DMS53 (cell line): ENCODE measurements around the gene PSD.
A peak's percentile ranks its signal among the peaks of the same experiment; 100 is the strongest.

Source experiments
- DNase-seq: peaks from one replicate; lab custom pipeline; 2025; lab: John Stamatoyannopoulos, UW

Gene PSD

DNA sequence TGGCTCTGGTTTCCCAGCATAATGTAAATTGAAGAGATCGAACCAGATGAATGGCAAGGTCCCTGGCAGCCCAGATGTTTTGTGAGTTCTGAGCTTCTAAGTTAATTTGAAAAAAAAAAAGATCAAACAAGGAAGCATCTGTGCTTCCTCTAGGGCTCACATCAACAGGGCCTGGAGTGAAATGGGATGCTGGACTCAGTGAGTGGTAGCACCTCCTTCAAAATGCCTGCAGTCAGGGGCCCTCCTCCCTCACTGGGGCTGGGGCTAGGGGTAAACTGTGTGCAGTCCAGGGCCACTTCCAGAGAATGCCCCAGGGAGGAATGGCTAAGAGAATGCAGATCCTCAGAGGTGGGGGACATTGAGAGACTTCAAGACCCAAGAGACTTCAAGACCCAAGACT lies 19.8 kb upstream of the PSD start:
- DNase-seq: no peak

DNA sequence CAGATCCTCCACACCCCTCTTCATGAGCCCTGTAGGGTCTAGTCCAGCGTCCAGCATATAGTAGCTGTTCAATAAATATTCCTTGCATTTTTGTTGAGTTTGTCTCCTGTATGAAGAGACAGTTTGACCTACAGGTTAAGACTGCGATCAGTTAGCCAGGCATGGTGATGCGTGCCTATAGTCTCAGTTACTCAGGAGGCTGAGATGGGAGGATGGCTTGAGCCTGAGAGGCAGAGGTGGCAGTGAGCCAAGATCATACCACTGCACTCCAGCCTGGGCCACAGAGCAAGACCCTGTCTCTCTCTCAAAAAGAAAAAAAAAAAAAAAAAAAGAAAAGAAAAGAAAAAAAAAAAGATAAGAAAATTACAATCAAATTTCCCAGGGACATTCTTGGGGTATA lies 18.9 kb upstream of the PSD start:
- no peak for DNase-seq

DNA sequence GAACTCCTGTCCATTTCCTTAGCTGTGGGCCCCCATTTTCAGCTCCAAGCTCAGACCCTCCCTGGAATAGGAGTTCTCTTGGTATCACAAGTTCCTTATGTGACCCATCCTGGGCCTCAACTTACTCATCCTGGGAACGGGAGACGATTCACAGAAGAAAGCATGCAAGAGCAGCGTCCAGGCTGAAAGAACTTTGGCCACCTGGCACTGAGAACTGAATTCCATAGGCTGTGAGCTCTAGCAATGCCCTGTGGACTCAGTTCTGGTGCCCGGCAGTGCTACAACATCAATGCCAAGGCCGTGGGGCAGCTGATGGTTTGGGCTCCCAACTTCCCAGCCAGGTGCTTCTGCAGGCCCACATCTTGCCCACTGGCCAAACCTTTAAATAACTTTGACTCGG lies 17.7 kb upstream of the PSD start:
- no peak for DNase-seq

DNA sequence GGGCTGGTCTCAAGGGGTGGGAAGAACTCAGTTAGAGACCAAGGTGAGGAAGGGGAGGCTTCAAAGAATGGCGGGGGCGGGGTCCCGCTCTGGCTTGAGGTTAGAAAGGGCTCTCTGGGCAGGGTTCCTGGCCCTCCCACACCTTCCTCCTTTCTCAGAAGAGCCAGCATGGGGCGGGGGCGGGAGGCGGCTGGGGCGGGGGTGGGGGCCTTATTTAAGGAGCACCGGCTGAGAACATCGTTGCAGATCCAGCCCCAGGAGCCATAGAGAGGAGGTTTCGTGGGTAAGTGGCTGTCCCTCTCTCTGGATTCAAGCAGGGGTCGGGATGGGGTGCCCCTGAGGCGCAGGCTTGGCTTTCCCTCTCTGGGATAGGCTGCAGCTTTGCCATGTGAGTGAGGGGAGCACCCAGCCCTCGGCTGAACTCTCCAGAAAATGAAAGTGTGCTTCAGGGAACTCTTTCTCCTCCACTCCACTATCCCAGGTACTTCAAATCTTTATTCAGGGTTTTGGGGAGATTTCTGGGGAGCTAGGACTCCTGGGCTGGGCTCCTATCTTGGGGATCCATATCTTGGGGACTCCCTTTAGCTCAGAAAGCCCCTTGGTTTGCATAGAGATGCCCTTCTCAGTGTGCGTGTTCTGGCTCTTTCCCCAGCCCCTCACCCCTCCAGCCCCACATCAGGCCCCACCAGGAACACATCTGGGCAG lies 17.1 kb upstream of the PSD start:
- DNase-seq: no peak

DNA sequence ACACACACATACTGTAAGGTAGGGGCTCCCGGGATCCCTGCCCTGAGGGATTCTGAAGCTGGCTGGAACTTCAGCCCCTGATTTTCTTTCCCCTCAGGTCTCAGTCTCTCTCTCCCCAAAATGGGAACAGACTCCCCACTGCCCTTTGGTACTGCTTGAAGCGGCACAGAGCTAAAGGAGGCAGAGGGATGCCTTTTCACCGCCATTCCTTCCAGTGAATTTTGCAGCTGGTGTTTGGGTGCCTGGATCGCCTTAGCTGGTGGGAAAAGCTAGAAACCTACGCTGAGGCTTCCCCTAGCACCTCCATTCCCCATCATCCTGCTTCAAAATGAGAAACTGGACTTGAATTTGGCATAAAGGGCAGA lies 16.5 kb upstream of the PSD start:
- no peak for DNase-seq

DNA sequence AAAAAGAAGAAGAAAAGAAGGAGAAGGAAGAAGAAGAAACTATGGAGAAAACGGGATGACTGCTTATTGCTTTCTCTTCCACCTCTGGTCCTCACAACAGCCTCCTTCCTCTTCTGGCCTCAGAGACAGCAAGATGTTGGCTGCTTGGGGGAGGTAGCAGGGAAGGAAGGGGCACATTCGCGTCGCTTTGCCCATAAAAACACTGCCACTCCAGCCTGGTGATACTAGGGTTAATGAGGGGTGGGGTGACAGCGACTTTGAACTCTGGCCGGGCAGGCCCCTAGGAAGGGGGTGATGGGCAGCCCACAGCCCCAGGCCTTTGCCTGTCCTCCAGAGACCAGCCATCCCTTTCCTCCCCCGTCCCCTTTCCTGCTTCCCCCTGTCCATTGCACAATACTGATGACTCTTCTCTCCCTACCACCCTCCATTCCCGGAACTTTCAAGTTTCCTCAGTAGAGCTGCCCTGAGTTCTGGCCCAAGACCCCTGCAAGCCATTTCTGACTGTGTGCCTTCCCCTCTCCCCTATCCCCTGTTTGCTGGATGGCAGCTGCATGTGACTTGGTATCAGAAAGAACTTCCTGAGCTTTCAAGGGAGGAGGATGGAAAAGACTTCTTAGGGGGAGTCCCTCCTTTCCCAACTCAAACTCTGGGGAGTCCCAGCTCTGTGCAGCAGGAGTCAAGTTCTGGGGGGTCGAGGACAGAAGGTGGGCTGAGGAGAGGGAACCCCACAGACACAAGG lies 16.0 kb upstream of the PSD start:
- DNase-seq: no peak

DNA sequence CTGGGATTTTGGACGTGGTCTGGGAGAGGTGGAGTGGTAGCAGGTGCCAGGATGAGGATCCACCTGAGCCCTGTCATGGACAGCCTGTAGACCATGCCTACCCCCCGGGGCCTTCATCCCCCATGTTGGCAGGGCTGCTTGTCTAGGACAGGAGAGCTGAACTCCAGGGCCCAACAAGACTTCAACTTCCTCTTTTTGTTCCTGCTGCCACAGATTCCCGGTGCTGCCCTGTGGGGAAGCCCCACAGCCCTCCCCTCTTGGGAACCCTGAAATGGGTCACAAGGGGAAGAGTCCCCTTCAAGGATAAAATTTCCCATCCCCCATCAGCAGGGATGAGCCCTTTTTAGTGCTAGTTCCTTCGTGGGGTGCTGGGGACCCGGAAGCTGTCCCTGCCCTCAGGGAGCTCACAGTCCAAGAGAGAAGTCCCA lies 15.0 kb upstream of the PSD start:
- no peak for DNase-seq

DNA sequence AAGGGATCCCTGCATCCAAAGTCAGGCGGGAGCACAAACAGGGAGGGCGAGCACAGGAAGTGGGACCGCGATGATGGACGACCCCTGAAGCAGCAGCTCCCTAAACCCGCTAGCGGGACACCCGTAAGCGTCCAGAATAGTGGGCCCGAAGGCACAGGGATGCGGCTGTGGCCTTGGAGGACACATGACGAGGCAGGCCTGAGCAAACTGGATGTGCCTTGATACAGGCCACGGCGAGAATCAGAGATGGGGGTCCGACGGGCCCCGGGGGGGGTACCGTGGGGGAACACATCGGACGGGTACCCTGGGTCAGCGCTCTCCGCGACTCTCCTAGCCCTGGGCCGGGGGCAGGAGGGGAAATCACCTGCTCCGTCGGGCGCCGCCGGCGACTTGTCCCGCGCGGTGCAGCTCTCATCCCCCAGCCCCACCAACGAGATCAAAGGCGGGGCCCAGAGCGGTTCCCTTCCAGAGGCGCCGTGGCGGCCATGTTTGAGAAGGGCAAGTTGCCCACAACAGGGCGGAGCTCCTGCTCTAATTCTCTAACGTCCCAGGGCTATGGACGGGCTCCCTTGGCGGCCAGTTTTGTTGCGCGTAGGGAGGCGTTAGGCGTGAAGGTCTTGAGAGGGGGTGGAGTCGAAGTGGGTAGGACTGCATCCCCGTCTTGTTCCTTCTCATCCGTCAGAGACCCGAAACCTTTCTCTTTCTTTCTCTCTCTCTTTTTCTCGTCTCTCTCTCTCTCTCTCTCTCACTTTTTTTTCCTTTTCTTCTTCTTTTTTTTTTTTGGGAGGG lies 13.8 kb upstream of the PSD start, which contains the start of gene CUEDC2:
TSS of gene CUEDC2 (minus strand) at position 413 of the 789 bp plus-strand sequence. CDS start 7,386 bp downstream, outside the sequence.
- peak; percentile 99 for DNase-seq

DNA sequence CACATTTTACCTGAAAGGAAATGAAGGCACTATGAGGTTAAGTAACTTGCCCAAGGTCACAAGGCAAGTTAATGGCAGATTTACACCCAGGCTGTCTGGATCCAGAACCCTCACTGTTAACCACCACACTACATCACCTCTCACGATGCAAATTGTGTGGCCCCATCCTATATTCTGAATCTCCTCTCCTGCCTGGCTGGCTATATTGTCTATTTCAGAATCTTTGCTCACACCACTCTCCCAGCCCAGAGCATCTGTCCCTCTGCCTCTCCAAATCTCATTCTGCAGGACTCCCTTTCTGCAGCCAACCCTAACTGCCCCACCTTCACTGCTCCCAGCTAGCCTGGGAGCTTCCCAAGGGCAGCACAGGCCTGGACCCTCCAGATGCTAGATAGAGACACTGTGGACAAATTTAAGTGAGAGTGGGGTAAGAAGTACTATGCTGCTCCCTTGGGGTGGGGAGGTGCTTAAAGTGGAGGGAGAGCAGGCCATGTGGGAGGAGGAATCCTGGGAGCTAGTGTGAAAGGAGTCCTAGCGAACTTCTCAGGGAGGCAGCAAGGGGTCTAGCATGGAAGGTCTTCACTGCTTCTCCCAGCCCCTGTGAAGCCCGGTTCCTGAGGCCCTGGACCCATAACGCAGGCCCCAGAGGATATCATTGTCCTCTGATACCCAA lies 13.0 kb upstream of the PSD start:
- DNase-seq: peak; percentile 52

DNA sequence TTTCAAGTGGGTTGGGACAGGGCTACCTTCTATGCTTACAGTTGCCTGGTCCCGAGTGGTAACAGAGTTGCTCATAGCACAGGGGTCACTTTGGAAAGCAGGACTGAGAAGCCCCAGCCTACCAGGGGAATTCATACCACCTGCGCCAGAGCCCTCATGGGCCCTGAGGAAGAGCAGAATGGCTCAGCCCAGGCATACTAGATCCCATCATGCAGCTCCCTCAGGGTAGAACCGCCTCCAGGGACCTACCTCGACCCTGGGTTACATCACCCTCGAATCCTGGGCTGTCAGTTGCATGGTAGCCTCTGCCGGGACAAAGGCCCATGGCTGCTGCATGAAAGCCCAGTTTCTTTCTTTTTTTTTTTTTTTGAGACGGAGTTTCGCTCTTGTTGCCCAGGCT lies 10.9 kb upstream of the PSD start:
- no peak for DNase-seq

DNA sequence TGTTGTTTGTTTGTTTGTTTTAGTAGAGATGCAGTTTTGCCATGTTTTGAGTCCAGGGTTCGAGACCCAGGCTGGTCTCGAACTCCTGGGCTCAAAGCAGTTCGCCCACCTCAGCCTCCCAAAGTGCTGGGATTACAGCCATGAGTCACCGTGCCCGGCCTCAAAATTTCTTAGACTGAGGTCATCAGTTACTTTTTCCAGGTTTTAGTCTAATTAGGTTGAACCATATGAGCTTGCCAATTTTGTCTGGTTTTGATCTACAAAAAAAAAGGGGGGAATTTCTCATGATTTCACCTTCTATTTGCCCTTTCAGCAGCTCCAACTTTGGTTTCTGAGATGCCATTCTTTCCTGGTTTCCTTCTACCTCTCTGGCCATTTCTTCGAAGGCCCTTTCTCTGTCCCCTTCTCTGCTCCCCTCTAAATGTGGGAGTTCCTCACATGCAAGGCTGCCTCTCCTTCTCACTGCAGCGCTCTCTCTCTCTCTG lies 8.3 kb upstream of the PSD start:
- DNase-seq: no peak

DNA sequence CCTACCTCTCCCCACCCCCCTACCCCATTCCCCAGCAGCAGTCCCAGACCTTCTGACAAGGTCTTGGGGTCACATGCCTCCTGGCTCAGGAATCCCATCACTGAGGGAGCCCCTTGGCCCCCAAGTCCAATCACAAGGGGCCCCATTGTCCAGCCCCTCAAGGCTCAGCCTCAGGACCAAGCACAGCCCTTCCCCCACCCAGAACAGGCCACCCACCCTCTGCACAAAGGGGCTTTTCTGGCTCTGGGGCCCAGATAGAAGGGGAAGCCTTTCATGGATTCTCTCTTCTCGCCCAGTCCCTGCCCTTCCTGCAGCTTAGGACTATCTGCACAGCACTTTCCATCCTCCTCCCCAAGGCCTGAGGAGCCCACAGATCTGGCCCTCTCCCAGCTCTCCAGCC lies 6.9 kb upstream of the PSD start:
- DNase-seq: no peak

DNA sequence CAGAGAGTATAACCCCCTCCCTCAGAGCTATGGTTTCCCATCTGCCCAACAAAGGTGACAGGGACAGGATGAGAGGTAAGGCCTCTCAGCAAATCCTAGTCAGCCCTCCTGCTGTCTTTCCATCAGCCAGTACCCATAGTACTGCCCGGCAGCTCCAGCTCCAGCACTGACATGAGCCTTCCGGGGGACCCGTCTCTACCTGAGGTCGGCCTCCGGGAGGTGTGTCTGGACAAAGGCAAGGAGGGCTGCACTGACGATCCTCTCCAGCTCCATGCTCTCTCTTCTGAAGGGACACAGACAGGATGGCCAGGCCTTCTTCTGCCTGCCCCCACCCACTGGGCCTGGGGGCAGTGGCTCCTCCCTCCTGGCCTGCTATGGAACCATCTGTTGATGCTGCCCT lies 6.3 kb upstream of the PSD start:
- no peak for DNase-seq

DNA sequence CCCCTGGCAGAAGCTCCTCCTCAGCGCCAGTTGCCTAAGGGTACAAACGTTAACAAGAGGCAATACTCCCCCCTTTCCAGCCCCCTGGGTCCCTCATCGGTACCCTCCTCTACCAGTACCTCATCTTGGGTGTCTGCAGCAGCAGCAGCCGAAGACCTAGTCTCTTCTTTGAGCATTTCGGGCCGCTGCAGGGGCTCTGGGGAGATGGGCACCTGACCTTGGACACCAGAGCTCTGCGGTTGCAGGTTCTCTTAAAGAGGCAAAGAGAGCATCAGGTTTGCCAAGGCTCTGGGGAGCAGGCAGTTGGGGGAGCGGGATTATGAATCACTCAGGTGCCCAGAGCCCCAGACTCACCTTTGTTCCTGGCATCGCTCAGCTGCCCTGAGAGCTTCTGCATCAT lies 5.6 kb upstream of the PSD start:
- no peak for DNase-seq

DNA sequence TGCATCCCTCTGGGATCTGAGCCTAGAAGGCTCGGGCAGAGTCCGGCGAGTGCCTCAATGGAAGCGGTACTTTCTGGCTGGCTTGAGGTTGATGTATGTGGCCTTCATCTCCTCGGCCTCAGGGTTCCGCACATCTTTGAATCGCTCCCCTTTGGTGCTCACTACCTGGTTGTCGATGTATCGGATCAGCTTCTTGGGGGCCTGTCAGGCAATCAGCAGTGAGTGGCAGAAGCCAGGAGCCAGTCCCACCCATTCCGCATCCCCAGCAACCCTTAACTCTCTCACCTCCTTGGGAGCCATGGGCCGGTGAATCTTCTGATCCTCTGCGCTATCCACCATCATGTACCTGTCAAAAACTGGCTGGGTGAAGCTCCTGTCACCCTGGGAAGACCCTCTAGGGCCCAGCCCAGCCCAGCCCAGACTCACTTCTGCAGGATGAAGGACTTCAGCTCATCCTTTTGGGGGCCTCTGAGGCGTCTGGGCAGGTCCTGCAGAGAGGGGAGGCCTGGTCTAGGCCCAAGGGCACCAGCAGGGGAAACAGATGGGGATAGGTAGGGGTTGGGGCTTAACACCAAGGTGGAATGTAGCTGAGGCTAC lies 4.9 kb upstream of the PSD start:
- no peak for DNase-seq

DNA sequence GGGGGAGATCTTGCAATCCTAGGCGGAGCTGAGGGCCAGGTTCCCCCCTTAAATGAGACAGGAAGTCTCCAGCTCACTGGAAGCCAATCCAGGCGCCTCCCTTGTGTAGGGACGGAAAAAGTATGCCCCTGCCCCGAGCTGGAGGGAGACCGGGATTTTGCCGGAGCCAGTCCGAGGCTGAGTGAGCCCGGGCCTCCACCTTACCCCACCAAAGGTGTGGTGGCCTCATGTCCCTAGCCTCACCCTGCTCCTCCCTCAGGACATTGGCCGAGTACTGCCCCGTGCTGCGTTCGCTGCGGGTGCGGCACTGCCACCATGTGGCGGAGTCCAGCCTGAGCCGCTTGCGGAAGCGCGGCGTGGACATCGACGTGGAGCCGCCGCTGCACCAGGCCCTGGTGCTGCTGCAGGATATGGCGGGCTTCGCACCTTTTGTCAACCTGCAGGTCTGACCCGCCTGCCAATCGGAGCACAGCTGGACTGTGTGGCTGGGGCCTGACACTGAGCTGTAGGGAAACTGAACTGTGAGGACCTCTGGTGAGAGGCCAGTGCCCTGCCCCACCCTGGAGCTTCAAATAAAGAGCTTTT lies 4.1 kb upstream of the PSD start:
- DNase-seq: peak; percentile 95

DNA sequence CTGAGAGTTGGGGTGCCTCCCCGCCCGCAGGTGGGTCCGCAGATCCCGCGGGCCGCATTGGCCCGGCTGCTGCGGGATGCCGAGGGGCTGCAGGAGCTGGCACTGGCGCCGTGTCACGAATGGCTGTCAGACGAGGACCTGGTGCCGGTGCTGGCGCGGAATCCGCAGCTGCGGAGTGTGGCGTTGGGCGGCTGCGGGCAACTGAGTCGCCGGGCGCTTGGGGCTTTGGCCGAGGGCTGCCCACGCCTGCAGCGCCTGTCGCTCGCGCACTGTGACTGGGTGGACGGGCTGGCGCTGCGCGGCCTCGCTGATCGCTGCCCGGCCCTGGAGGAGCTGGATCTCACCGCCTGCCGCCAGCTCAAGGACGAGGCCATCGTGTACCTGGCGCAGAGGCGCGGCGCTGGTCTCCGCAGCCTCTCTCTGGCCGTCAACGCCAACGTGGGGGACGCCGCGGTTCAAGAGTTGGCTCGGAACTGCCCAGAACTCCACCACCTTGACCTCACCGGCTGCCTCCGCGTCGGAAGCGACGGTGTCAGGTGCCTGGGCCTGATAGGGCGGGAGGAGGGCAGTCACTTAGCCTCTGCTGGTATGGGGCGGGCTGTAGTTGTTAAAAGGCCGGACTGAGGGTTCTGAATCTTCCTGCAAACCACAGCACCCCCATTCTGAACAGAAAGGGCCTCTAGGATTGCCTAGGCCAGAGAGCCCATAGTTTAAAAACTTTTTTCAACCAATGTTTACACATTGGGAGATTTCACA lies 3.4 kb upstream of the PSD start:
- peak; percentile 81 for DNase-seq

DNA sequence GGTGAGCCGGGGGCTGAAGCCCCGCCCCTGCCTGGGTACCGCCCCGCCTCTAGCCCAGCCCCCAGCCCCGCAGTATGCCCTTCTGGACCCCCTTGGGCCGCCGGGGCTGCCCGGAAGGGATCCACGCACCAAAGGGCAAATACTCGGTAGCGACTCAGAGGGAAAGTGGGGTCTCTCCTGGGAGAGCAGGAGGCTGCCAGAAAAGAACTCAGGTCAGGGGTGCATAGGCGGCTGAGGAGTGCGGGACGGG lies 2.8 kb upstream of the PSD start:
- DNase-seq: no peak

DNA sequence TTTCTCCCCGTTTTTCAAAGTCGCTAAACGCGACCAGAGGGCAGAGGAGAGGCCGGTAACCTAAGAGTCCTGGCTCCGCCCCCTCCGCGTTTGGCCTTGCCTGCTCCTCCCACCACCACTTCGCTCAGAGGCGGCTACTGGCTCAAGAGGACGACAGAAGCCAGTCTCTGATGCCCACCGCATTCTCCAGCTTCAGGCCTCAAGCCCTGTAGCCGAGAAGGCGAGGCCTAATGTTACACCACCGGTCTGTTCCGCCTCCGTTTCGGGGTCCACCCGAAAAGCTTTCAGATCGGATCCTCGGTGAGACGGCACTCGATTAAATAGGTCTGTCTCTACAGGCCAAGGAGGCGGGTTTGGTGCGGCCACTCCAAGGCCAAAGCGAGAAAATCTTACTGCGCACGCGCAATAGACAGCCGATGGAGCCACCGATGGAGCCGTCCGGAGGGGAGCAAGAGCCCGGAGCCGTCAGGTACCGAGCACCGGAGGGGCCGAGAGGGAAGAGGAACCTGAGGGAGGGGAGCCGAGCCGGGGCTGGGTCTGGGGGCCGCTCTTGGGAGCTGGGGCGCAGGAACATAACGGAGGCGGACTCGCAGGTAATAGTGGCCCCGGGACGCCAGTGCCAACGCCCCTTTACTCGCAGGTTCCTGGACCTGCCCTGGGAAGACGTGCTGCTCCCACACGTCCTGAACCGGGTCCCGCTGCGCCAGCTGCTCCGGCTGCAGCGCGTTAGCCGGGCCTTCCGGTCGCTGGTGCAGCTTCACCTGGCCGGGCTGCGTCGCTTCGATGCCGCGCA lies 2.3 kb upstream of the PSD start, which contains the start of gene FBXL15:
TSS of gene FBXL15 (plus strand) at position 123 of the 793 bp plus-strand sequence. CDS start at position 417, 294 bp downstream.
- peak; percentile 98 for DNase-seq

DNA sequence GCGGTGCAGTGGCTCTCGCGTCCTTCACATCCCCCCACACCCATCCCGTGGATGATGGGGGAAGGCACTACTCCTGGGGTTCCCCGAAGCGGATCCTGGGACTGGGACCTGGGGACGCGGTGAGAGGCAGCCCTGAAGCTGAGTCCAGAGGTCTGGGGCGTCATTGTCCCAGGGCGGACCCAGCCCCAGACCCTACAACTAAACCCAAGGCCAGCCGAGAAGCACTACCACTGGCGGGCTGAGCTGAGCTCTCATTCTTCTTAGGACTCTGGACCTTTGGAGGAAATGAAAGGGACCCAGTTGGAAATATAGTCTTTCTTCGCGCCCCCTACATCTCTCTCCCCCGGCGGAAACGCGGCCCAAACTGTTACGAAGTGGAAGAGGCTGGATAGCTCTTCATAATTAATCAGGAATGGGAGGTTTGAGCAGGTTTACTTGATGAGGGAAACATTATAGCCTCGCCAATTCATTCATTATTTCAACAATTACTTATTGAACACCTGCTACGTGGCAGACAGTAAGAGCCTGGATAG lies 1.7 kb upstream of the PSD start:
- DNase-seq: no peak
